HG03520 (cell line): ENCODE measurements around the gene TRPM2.
"Not testable (repeated sequence)": the region's sequence is repeated elsewhere in the genome, so short reads cannot be mapped to it uniquely, and the experiment has no call there.

ENCODE experiments used
- ATAC-seq: cut with Tn5 transposase; IDR thresholded peaks from one replicate; pipeline ENCODE4 v1.9.1; 2021; ENCODE audit warnings: mild to moderate bottlenecking, moderate library complexity; ENCODE audit not compliant: unreplicated experiment

The TRPM2 gene

GRCh38 chr21:44351535-44352252 is 1.7 kb upstream of the TRPM2 start:
- ATAC-seq = no peak

- ATAC-seq = no peak
Observed at GRCh38 chr21:44352253-44352860, 1.1 kb upstream of the TRPM2 start.

GRCh38 chr21:44354001-44354405 is 582 bp downstream of the TRPM2 start:
- ATAC-seq = no peak

DNA sequence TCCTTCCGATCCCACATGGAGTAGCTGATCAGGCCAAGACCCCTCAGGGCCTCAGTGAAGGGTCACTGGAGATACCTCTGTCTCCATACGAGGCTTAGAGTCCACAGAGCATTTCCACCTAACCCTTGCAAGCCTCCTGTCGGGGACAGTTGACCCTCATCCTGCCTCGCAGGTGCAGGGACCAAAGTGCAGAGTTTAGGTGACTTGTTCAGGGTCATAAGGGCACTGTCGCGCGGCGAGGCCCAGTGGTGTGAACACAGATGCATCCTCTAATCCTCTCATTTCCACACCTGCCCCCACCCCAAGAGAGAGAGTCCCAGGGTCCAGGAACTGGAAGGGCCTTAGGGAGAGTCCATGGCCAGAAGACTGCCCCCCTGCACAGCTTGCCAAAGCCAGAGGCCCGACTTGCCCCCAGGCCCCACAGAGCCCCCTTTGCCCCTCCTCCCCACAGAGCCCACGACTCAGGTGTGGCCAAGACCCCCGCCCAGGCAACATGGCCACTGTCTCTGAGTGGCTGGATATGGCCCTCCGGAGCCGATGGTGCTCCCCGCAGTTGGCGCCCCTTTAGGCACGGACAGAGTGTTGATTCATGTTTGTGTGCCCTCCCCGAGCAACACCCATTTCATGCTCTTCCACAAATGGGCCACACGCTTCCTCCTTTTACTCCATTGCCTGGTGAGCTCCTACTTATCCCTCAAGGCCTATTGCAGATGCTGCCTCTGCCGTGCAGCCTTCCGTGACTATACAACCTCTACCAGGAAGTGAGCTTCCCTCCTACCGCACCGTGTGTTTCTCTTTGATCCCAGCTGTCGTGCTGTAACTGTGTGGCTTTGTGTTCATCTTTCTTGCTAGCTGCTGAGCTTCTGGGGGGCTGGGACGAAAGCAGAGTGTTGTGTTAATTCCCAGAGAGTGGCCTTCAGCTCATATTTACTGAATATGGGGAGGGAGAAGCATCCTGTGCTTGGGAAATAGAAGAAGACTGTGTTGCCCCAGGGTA is 1.7 kb downstream of the TRPM2 start:
- no peak for ATAC-seq

GRCh38 chr21:44356160-44356559 is 2.7 kb downstream of the TRPM2 start:
- ATAC-seq = no peak

DNA sequence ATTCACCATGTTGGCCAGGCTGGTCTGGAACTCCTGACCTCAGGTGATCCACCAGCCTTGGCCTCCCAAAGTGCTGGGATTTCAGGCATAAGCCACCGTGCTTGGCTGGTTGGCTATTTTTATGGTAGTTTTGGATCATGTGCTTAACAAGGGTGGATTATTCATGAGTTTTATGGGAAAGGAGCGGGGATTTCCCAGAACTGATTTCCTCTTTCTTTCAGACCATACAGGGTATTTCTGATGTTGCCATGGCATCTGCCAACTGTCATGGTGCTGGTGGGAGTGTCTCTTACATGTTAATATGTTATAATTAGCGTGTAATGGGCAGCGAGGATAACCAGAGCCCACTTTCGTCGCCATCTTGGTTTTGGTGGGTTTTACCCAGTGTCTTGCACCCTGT is 3.2 kb downstream of the TRPM2 start:
- no peak for ATAC-seq

- no peak for ATAC-seq
Observed at GRCh38 chr21:44357064-44357837, 3.8 kb downstream of the TRPM2 start.

GRCh38 chr21:44359396-44359795 is 6.0 kb downstream of the TRPM2 start:
- ATAC-seq = no peak

GRCh38 chr21:44360159-44360558 is 6.7 kb downstream of the TRPM2 start:
- ATAC-seq = no peak

GRCh38 chr21:44361903-44362302 is 8.5 kb downstream of the TRPM2 start:
- ATAC-seq = not testable (repeated sequence)

DNA sequence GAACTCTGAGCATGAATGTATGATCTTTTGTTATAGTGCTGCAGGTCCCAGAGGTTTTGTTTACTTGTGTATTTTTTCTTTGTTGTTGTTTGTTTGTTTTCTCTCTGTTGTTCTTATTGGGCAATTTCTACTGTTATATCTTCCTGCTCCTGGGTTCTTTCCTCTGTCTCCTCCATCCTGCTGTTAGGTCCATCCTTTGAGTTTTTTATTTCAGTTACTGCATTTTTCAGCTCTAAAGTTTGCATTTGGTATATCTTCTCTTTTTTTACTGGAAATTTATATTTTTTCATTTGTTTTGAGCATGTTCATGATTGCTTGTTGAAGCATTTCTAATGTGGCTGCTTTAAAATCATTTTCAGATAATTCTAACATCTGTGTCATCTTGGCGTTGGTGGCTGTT is 9.9 kb downstream of the TRPM2 start:
- ATAC-seq = no peak

- ATAC-seq = no peak
Observed at GRCh38 chr21:44364151-44365053, 11.0 kb downstream of the TRPM2 start.

DNA sequence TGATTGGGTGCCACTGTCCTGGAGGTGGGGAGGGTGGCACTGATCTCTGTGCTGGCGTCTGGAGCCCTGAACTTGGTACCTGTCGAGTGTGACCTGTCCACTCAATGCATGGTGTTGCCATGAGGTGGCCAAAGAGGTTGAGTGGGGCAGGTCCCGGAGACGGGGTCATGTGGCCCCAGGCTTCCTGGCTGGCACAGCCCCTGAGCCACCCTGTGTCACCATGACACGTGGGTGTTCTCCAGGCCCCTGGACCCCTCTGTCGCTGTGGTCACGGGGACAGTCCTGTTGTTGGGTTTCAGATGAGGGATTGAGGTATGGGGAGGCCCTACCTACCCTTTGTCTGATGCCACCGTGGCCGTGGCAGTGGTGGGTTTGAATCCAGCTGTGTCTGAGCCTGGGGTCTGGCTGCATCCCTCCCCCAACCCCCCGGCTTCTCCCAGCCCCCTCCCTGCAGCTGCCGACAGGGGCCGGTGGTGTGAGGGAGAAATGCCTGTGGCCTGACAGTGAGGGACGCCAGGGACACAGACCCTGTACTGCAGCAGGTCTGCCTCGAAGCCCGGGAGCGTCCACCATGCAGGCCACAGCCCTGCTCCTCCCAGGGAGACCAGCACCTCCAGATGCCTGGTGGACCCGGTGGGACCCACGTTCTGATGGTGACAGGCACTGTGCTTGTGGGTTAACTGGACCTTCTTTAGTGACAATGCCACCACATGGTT is 12.0 kb downstream of the TRPM2 start:
- ATAC-seq = no peak

DNA sequence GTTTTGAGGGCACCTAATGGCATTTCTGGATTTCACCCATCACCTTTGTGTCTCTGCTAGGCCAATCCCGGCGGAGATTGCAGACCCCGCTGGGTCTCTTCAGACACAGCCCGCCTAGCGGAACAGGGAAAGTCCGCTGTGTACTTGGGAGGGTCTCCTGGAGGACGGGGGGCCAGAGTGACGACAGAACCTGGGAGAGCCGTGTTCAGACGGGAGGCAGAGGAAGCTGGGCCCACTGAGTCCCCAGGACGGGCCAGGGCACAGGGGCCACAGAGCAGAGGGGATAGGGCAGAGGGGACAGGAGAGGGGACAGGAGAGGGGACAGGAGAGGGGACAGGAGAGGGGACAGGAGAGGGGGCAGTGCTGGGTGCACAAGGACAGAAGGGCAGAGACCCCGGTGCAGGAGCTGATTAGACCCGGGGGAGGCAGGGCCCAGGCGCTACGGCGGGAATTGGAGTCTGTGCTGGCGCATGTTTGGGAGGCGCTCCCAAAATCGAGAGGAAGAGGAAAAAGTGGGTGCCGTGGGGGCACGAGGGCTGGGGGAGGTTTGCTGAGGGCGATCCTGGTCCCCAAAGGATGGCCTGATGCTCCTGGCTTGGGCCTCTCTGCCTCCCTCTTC is 12.7 kb downstream of the TRPM2 start:
- ATAC-seq = no peak

DNA sequence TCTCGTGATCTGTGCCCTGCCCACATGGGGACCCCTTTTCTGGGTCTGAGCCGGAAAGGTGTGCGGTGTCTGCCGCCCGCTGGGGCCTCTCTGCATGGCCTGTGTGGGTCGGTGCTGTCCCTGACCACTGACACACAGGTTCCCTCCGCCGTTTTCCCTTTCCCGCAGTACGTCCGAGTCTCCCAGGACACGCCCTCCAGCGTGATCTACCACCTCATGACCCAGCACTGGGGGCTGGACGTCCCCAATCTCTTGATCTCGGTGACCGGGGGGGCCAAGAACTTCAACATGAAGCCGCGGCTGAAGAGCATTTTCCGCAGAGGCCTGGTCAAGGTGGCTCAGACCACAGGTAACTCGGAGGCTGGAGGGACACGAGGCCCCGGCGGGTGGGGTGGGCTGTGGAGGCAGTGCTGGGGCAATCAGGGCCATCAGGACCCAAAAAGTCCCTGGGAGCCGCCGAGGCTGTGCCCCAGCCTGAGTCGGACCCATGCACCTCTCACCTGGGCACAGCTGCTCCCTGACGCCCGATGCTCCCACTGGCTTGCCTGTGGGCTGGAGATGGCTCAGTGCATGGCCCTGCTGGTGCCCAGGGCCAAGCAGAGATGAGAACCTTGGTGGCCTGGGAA is 13.3 kb downstream of the TRPM2 start:
- no peak for ATAC-seq

DNA sequence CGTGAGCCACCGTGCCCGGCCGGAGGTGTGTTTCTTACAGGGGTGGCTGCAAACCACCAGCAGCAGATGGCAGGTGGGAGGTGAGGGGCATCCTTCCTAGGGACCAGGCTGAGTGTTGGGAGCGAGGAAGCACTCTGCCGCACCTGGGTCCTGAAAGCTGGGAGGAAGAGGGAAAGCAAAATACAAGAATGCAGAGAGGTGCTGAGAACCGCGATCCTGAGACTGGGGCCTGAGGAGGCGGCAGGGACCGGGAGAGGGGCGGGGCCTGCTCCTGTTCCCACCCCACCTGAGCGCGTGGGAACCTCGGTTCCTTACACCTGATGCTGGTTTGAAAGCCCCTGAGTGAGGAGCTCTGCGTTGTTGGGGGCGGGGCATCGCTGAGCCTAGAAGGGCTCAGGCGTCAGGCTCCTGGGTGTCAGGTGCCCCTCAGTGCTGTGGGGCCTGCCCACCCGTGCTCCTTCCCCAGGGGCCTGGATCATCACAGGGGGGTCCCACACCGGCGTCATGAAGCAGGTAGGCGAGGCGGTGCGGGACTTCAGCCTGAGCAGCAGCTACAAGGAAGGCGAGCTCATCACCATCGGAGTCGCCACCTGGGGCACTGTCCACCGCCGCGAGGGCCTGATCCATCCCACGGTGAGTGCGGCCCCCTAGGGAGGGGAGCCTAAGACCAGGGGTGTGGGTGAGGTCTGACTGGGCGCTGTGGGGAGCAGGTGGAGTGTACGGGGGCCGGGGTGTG is 15.5 kb downstream of the TRPM2 start:
- ATAC-seq = no peak

GRCh38 chr21:44370027-44370735 is 16.8 kb downstream of the TRPM2 start:
- ATAC-seq = no peak
